GM20000 (cell line): ENCODE data around the gene DHRS9.

ENCODE experiments used
- DNase-seq: peaks from one replicate; pipeline ENCODE4 v3.0.0; 2012; ENCODE audit warnings: low spot score
- CTCF ChIP-seq: IDR thresholded peaks from 2 replicates; pipeline ENCODE4 v1.5.1; 2012; ENCODE audit warnings: mild to moderate bottlenecking, control low read depth; ENCODE audit errors: extremely low read depth, missing control alignments

The DHRS9 gene

GRCh38 chr2:169137924-169138323 lies 68.6 kb downstream of the DHRS9 start:
- TF ChIP-seq CTCF = no peak
- DNase-seq = no peak

GRCh38 chr2:169139145-169139544 lies 69.8 kb downstream of the DHRS9 start:
- TF ChIP-seq CTCF = no peak
- DNase-seq = no peak

- no peak for TF ChIP-seq CTCF
- no peak for DNase-seq
These were observed 70.8 kb downstream of the DHRS9 start for GRCh38 chr2:169139993-169140767.

- peak; percentile 86 for TF ChIP-seq CTCF
- DNase-seq = peak; percentile 47
These were observed 72.5 kb downstream of the DHRS9 start for GRCh38 chr2:169141713-169142352.

- DNase-seq = no peak
- no peak for TF ChIP-seq CTCF
These were observed 74.6 kb downstream of the DHRS9 start for GRCh38 chr2:169143998-169144397.
